Stomach (tissue), 9 donors: ENCODE results near the gene DDC. TPM values are rescaled to one million over a fixed set of nuclear protein-coding genes. Genes with fewer than 3 reads are reported as not detected.

ENCODE experiments used
- DNase-seq, 2 donors: peaks; one replicate each; pipeline versions ENCODE4 v3.0.0 to v3.0.0-alpha.2; 2013 to 2019
- H3K27ac ChIP-seq, 5 donors: fragments of 200-600 bp in 4 of 5; sonication (generic) in 4 of 5; one replicate each; pipeline ENCODE4 v1.5.1; 2013 to 2019; ENCODE audit warnings: mild to moderate bottlenecking in 1 of 5, moderate library complexity in 1 of 5
- H3K27me3 ChIP-seq, 3 donors: fragments of 200-600 bp; sonication (generic); one replicate each; pipeline ENCODE4 v1.5.1; 2017 to 2019; ENCODE audit warnings: mixed run types in 1 of 3
- H3K36me3 ChIP-seq, 4 donors: fragments of 200-600 bp; sonication (generic); 1 replicate in 3 of 4; 2 replicates in 1 of 4; pipeline ENCODE4 v1.5.1; 2016 to 2019
- H3K4me1 ChIP-seq, 4 donors: fragments of 200-600 bp; sonication (generic); one replicate each; pipeline ENCODE4 v1.5.1; 2016 to 2019
- H3K4me3 ChIP-seq, 4 donors: fragments of 200-600 bp; sonication (generic) in 3 of 4; one replicate each; pipeline ENCODE4 v1.5.1; 2016 to 2019; ENCODE audit warnings: mild to moderate bottlenecking in 1 of 4
- H3K9me3 ChIP-seq, 4 donors: fragments of 200-600 bp; sonication (generic); one replicate each; pipeline ENCODE4 v1.5.1; 2016 to 2019
- CTCF ChIP-seq, 7 experiments: fragments of 450-650 bp in 4 of 7; fragments of 200-600 bp in 3 of 7; sonication (generic) in 3 of 7; IDR thresholded peaks; one replicate each; pipeline ENCODE4 v1.5.1; 2016 to 2019; ENCODE audit warnings: antibody characterized with exemption in 7 of 7, control low read depth in 2 of 7, mild to moderate bottlenecking in 1 of 7
- EP300 ChIP-seq: sonication (generic); formaldehyde crosslinking; IDR thresholded peaks from one replicate; pipeline ENCODE4 v1.6.1; 2017; ENCODE audit warnings: antibody characterized with exemption
- POLR2A ChIP-seq, 4 donors: fragments of 450-650 bp; IDR thresholded peaks; one replicate each; pipeline ENCODE4 v1.6.1; 2016; ENCODE audit warnings: antibody characterized with exemption in 4 of 4, control low read depth in 2 of 4, mild to moderate bottlenecking in 1 of 4, moderate library complexity in 1 of 4
- POLR2AphosphoS5 ChIP-seq, 3 donors: sonication (generic); formaldehyde crosslinking; IDR thresholded peaks; one replicate each; pipeline ENCODE4 v1.6.1; 2016; ENCODE audit warnings: antibody characterized with exemption in 3 of 3
- WGBS, 5 donors: extraction: QIAGEN DNeasy Blood & Tissue Kit in 3 of 5; methylation state at CpG; one replicate each; pipeline versions ENCODE4 v1.1.5 to v1.1.7; 2013 to 2018; 5-methylcytosine and 5-hydroxymethylcytosine counted together
- intact Hi-C: fragments of 100-400 bp; cut with DNase I; formaldehyde crosslinking; loops from one replicate; pipeline ENCODE4 v1.15.1; 2023; ENCODE audit warnings: low total_unique reads
- polyA plus RNA-seq, 3 donors: library from polyadenylated mRNA; stranded (reverse); fragments of 200-250 nt; gene quantifications; one replicate each; pipeline ENCODE4 v1.2.3, GENCODE V29; 2013
- total RNA-seq, 5 donors: library from RNA; depleted of rRNA; stranded (reverse); fragments of >200 nt; gene quantifications; one replicate each; pipeline versions ENCODE4 v1.1.0 to v1.2.3, GENCODE V29; 2014 to 2016
- donor health status: healthy with polysubstance abuse.
- donor health status: Bipolar disorder and iron deficiency.
- donor health status: healthy.

DDC gene
- total and polyA plus RNA-seq, 8 donors: 0.95 to 95.0 (median 4.7) TPM; not detected in 3

DNA sequence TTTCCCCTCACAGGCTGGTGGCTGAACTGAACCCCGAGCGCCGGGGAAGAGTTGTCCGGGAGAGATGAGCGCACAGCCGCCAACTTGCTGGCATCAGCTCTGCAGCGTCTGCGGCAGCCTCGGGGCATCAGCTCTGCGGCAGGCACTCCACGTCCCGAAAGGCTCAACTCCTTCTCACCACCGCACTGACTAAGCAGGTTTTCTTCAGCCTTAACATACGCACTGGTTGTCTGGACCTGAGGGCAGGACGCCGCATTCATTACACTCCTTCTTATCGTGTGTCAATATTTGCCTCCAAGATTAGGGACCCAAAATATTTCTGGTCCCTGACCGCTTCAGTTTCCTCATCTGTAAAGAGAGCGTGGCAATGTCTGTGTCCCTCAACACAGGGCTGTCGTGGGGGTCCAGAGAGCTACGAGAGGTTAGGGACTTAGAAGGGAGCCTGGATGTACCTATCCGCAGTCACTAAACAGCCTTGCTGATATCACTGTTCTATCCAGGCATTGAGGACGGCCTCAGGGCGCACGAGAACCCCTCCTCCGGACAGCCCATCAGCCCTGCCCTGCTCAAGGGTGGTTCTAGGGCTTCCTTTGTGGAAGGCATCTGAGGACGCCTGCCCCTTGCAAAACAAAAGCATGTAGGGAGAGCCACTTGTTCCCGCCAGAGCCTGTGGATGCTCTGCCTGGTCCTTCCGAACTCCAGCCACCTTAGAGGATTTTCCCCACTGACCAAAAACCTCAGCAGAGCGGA, 72.3 kb downstream of the DDC start:
- no peak for DNase-seq
- WGBS, 5 donors: 68 to 83% (median 77%) methylated on average over 25 to 30 of the region's 30 CpGs
- Histone ChIP-seq H3K36me3 (no peaks in the 10 kb centered on the region), H3K9me3 (no peaks in the 10 kb centered on the region), H3K27ac (no peak overlapping the region), H3K27me3 (no peaks in the 10 kb centered on the region), H3K4me3 (no peak overlapping the region), H3K4me1 (peaks cover 0 to 17% (median 11%) of the 10 kb centered on the region in 4 donors)
- intact Hi-C loops: no loop called here
- TF ChIP-seq CTCF (IDR thresholded peaks at IDR 0.05): no peak
- TF ChIP-seq POLR2AphosphoS5 (IDR thresholded peaks at IDR 0.05): peak in 1 of 3 donors; percentile 9

GRCh38 chr7:50491943-50492342, 73.3 kb downstream of the DDC start:
- WGBS, 5 donors: 83 to 94% (median 86%) methylated on average over 1 of the region's 1 CpG
- intact Hi-C loops: no loop called here
- Histone ChIP-seq H3K4me1 (peaks cover 0 to 7% (median 5%) of the 10 kb centered on the region in 4 donors), H3K4me3 (no peak overlapping the region), H3K27ac (no peak overlapping the region), H3K9me3 (no peaks in the 10 kb centered on the region), H3K27me3 (no peaks in the 10 kb centered on the region), H3K36me3 (no peaks in the 10 kb centered on the region)
- TF ChIP-seq CTCF (IDR thresholded peaks at IDR 0.05) (no peak), EP300 (no peak), POLR2A (IDR thresholded peaks at IDR 0.05) (no peak)
- no peak for DNase-seq

DNA sequence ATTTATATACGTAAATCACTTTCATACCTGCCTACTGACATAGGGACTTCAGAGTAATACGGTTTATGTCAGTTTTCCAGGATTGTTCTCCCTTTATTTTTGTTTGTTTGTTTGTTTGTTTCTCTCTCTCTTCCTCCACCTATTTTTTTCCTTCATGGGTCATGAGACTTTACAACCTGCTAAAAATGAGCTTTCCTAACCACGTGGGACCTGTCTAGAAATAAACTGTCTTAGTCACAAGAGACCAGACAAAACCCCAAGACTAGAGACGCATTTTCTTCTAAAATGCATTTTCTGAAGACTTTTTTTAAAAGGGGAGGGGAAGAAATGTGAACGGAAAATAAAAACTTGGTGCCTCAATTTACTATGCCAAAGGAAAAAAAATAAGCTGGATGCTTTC, 74.0 kb downstream of the DDC start:
- Histone ChIP-seq H3K9me3 (no peaks in the 10 kb centered on the region), H3K4me1 (no peaks in the 10 kb centered on the region), H3K36me3 (no peaks in the 10 kb centered on the region), H3K4me3 (no peak overlapping the region), H3K27ac (no peak overlapping the region), H3K27me3 (no peaks in the 10 kb centered on the region)
- intact Hi-C loops: no loop called here
- no peak for TF ChIP-seq CTCF (IDR thresholded peaks at IDR 0.05)
- no peak for TF ChIP-seq EP300
- TF ChIP-seq POLR2A (IDR thresholded peaks at IDR 0.05): no peak
- no peak for TF ChIP-seq POLR2AphosphoS5 (IDR thresholded peaks at IDR 0.05)
- 62 to 87% (median 71%) methylated on average over 5 of the region's 5 CpGs for WGBS, 5 donors
- no peak for DNase-seq

DNA sequence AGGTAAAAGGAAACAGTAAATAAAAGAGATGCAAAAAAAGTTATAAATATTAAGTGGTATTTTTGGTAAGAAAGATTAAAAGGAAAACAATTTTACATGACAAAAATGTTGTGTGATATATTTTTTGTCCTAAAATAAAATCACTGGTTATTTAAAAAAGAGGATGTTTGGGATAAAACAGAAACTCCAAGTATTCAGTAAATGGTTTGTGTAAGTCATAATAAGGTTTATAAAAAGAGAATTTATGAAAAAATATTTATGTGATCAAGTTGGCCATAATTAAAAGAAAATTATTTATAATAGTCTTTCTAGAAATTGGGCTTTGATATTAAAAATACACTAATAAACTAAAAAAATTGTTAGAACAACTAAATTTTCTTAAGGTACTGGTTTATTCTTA, 76.8 kb downstream of the DDC start:
- Histone ChIP-seq H3K27me3 (no peaks in the 10 kb centered on the region), H3K27ac (no peak overlapping the region), H3K4me1 (no peaks in the 10 kb centered on the region), H3K36me3 (no peaks in the 10 kb centered on the region), H3K4me3 (no peak overlapping the region), H3K9me3 (no peaks in the 10 kb centered on the region)
- DNase-seq: no peak
- TF ChIP-seq POLR2A (IDR thresholded peaks at IDR 0.05) (no peak), EP300 (no peak)
- intact Hi-C loops: no loop called here

DNA sequence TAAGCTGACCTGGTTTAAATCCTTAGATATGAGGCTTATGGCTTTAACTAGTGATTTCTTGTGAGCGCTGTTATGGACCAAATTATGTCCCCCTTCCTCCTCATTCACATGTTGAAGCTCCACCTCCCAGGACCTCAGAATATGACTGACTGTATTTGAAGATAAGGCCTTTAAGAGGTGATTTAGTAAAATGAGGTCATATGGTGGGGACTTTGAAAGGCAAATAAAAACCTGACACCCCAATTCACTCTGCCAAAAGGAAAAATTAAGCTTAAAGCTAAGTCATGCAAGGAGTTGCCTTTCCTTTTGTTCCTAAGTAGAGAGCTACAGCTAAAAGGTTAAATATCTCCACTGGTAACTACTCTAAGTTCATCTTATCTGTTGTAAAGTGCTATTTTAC, 78.7 kb downstream of the DDC start:
- intact Hi-C loops: no loop called here
- H3K4me3 ChIP-seq: no peak overlapping the region
- WGBS, 5 donors: 92 to 100% (median 95%) methylated on average over 1 of the region's 1 CpG
- no peak for DNase-seq
- no peaks in the 10 kb centered on the region for H3K9me3 ChIP-seq
- H3K4me1 ChIP-seq: no peaks in the 10 kb centered on the region
- no peak overlapping the region for H3K27ac ChIP-seq
- TF ChIP-seq POLR2A (IDR thresholded peaks at IDR 0.05): no peak
- TF ChIP-seq POLR2AphosphoS5 (IDR thresholded peaks at IDR 0.05): no peak
- no peak for TF ChIP-seq CTCF (IDR thresholded peaks at IDR 0.05)
- H3K36me3 ChIP-seq: no peaks in the 10 kb centered on the region
- H3K27me3 ChIP-seq: no peaks in the 10 kb centered on the region
